Liver (tissue), 9 donors: Measurements from ENCODE around the gene MED25. TPM values are rescaled to one million over a fixed set of nuclear protein-coding genes. Genes with fewer than 3 reads are reported as not detected.

Source experiments
- DNase-seq: peaks from one replicate; pipeline ENCODE4 v3.0.0-alpha.2; 2017; ENCODE audit warnings: low spot score
- H3K27ac ChIP-seq, 2 donors: one replicate each; pipeline ENCODE4 v1.7.0; 2013; ENCODE audit warnings: inconsistent platforms in 2 of 2, low read length in 2 of 2, control low read depth in 1 of 2, low read depth in 1 of 2, mild to moderate bottlenecking in 1 of 2
- H3K27me3 ChIP-seq, 4 donors: one replicate each; pipeline versions ENCODE4 v1.6.1 to v1.7.0; 2013; ENCODE audit warnings: low read length in 3 of 4, inconsistent platforms in 1 of 4, mild to moderate bottlenecking in 1 of 4, moderate library complexity in 1 of 4; ENCODE audit not compliant: control insufficient read depth in 4 of 4, insufficient read depth in 4 of 4
- H3K36me3 ChIP-seq, 4 donors: one replicate each; pipeline versions ENCODE4 v1.6.1 to v1.7.0; 2013; ENCODE audit warnings: low read length in 3 of 4, mild to moderate bottlenecking in 3 of 4, low read depth in 1 of 4, moderate library complexity in 1 of 4; ENCODE audit not compliant: control insufficient read depth in 4 of 4, insufficient read depth in 3 of 4
- H3K4me1 ChIP-seq, 4 donors: one replicate each; pipeline versions ENCODE4 v1.6.1 to v1.7.0; 2013; ENCODE audit warnings: low read length in 3 of 4, mild to moderate bottlenecking in 3 of 4, moderate library complexity in 1 of 4; ENCODE audit not compliant: control insufficient read depth in 4 of 4, insufficient read depth in 4 of 4
- H3K4me3 ChIP-seq, 3 donors: one replicate each; pipeline versions ENCODE4 v1.6.1 to v1.7.0; 2013; ENCODE audit warnings: low read length in 3 of 3, control low read depth in 1 of 3, low read depth in 1 of 3, mild to moderate bottlenecking in 1 of 3
- H3K9ac ChIP-seq, 2 donors: one replicate each; pipeline ENCODE4 v1.7.0; 2013; ENCODE audit warnings: low read length in 2 of 2, mild to moderate bottlenecking in 2 of 2, moderate library complexity in 2 of 2, control low read depth in 1 of 2, low read depth in 1 of 2
- H3K9me3 ChIP-seq, 4 donors: one replicate each; pipeline versions ENCODE4 v1.6.1 to v1.7.0; 2013; ENCODE audit warnings: low read length in 3 of 4; ENCODE audit not compliant: control insufficient read depth in 4 of 4
- ATF3 ChIP-seq: IDR thresholded peaks from 2 replicates; pipeline ENCODE4 v1.6.1; 2016; ENCODE audit warnings: antibody characterized with exemption
- CTCF ChIP-seq: fragments of 150-350 bp; IDR thresholded peaks from 2 replicates; pipeline ENCODE4 v1.5.1; 2017; ENCODE audit warnings: improper control_type of control experiment, low read depth, low read length; ENCODE audit not compliant: missing input control
- FOXA1 ChIP-seq: IDR thresholded peaks from 2 replicates; pipeline ENCODE4 v1.6.1; 2016; ENCODE audit warnings: antibody characterized with exemption
- FOXA2 ChIP-seq: IDR thresholded peaks from 2 replicates; pipeline ENCODE4 v1.6.1; 2016; ENCODE audit warnings: antibody characterized with exemption
- HNF4G ChIP-seq: IDR thresholded peaks from 2 replicates; pipeline ENCODE4 v1.6.1; 2016; ENCODE audit warnings: antibody characterized with exemption
- JUND ChIP-seq, 2 donors: IDR thresholded peaks; 2 replicates each; pipeline ENCODE4 v1.6.1; 2016; ENCODE audit warnings: antibody characterized with exemption in 2 of 2
- MAX ChIP-seq: IDR thresholded peaks from 2 replicates; pipeline ENCODE4 v1.6.1; 2016; ENCODE audit warnings: antibody characterized with exemption
- RAD21 ChIP-seq, 2 donors: IDR thresholded peaks; 2 replicates each; pipeline ENCODE4 v1.6.1; 2016; ENCODE audit warnings: antibody characterized with exemption in 2 of 2, mild to moderate bottlenecking in 2 of 2
- REST ChIP-seq: IDR thresholded peaks from 2 replicates; pipeline ENCODE4 v1.6.1; 2016; ENCODE audit warnings: antibody characterized with exemption, mild to moderate bottlenecking
- RXRA ChIP-seq, 2 donors: IDR thresholded peaks; 2 replicates each; pipeline ENCODE4 v1.6.1; 2017 to 2018; ENCODE audit warnings: antibody characterized with exemption in 2 of 2, mild to moderate bottlenecking in 1 of 2
- TAF1 ChIP-seq: conservative IDR thresholded peaks from 2 replicates; pipeline ENCODE4 v1.6.1; 2016; ENCODE audit warnings: antibody characterized with exemption, mild to moderate bottlenecking
- YY1 ChIP-seq: IDR thresholded peaks from 2 replicates; pipeline ENCODE4 v1.6.1; 2016; ENCODE audit warnings: antibody characterized with exemption, mild to moderate bottlenecking
- WGBS: extraction: QIAGEN DNeasy Blood & Tissue Kit; methylation state at CpG from one replicate; pipeline ENCODE4 v1.1.7; 2013; 5-methylcytosine and 5-hydroxymethylcytosine counted together
- polyA plus RNA-seq, 2 donors: library from polyadenylated mRNA; stranded (reverse) in 1 of 2; unstranded in 1 of 2; fragments of 200-250 nt in 1 of 2; fragments of >200 nt in 1 of 2; fragmentation: Nextera tagmentation in 1 of 2; extraction: Ambion mirVana in 1 of 2; gene quantifications; one replicate each; pipeline versions ENCODE4 v1.2.1 to v1.2.3, GENCODE V29; 2013 to 2015
- total RNA-seq, 2 donors: library from RNA; depleted of rRNA; stranded (reverse); fragments of >200 nt; gene quantifications; one replicate each; pipeline ENCODE4 v1.2.3, GENCODE V29; 2014
- donor health status: healthy.
- donor health status: healthy.
- donor health status: healthy.
- donor health status: healthy.
- donor health status: healthy.

The MED25 gene
- total and polyA plus RNA-seq, 4 donors = 4.7 to 24.1 (median 9.6) TPM

- no peak for TF ChIP-seq FOXA1
- Histone ChIP-seq H3K9me3 (no peaks in the 10 kb centered on the region), H3K4me1 (peaks cover 1 to 9% (median 7%) of the 10 kb centered on the region in 4 donors), H3K36me3 (peaks cover 0 to 49% (median 8%) of the 10 kb centered on the region in 4 donors), H3K9ac (no peak overlapping the region), H3K27ac (no peak overlapping the region), H3K4me3 (no peak overlapping the region), H3K27me3 (no peaks in the 10 kb centered on the region)
- DNase-seq = no peak
- 96% methylated on average over 26 of the region's 26 CpGs for WGBS
These were observed 39.2 kb downstream of the MED25 start for GRCh38 chr19:49857061-49857837.

GRCh38 chr19:49857838-49858087, 39.7 kb downstream of the MED25 start:
- Histone ChIP-seq H3K27me3 (no peaks in the 10 kb centered on the region), H3K36me3 (peaks cover 0 to 49% (median 8%) of the 10 kb centered on the region in 4 donors), H3K4me1 (peaks cover 1 to 3% (median 3%) of the 10 kb centered on the region in 4 donors), H3K27ac (no peak overlapping the region), H3K9me3 (no peaks in the 10 kb centered on the region), H3K9ac (no peak overlapping the region), H3K4me3 (no peak overlapping the region)
- 92% methylated on average over 5 of the region's 5 CpGs for WGBS
- DNase-seq = no peak
- TF ChIP-seq TAF1 (no peak), RAD21 (IDR thresholded peaks at IDR 0.05) (no peak), YY1 (no peak), ATF3 (no peak), FOXA2 (no peak), REST (no peak), CTCF (no peak), RXRA (IDR thresholded peaks at IDR 0.05) (no peak), MAX (no peak), FOXA1 (no peak), JUND (IDR thresholded peaks at IDR 0.05) (no peak), HNF4G (no peak)
